HepG2 (cell line): Measurements from ENCODE around the gene CHADL. TPM values are rescaled to one million over a fixed set of nuclear protein-coding genes. Genes with fewer than 3 reads are reported as not detected.

Experiments used
- ATAC-seq: fragments of 200-7000 bp; cut with Tn5 transposase; 3 replicates; pipeline ENCODE4 v1.9.1; 2020; ENCODE audit warnings: mild to moderate bottlenecking, moderate library complexity
- BruUV-seq: library from RNA; stranded (reverse); fragments of 400-500 nt; replicated peaks from 2 replicates; lab custom pipeline; 2021; lab: Mats Ljungman, UMichigan
- CTCF ChIA-PET: fragments of 300-600 bp; formaldehyde crosslinking; extraction: SDS; loops from one replicate; lab custom pipeline; 2021; ENCODE audit warnings: low total read pairs, inconsistent platforms, low intra/inter-chr PET ratio; lab: Yijun Ruan, JAX
- POLR2A ChIA-PET: fragments of 350-600 bp; sonication (Branson Sonifier 250); formaldehyde crosslinking; loops from one replicate; lab custom pipeline; 2020; ENCODE audit warnings: antibody characterized with exemption, inconsistent platforms; lab: Yijun Ruan, JAX
- DNase-seq: peaks from one replicate; pipeline ENCODE4 v3.0.0-alpha.2; 2015; ENCODE audit warnings: low spot score
- FAIRE-seq: peaks from 3 replicates; lab custom pipeline; 2011; peaks lifted over from hg19 to GRCh38; lab: Jason Lieb, UNC
- H2AFZ ChIP-seq: one replicate; pipeline ENCODE4 v1.6.1; 2011; ENCODE audit warnings: low read length, inconsistent platforms
- H3K27ac ChIP-seq: fragments of 300-600 bp; 3 replicates; pipeline ENCODE4 v1.8.0; 2011; ENCODE audit warnings: mixed run types, mild to moderate bottlenecking, mixed read lengths, low read length, inconsistent platforms; ENCODE audit not compliant: insufficient read depth; ENCODE audit errors: extremely low read length
- H3K27me3 ChIP-seq, 2 experiments: fragments of 200-600 bp in 1 of 2; 2 replicates in 1 of 2; 3 replicates in 1 of 2; pipeline versions ENCODE4 v1.6.0 to v1.8.0; 2011; ENCODE audit warnings: low read length in 2 of 2, mild to moderate bottlenecking in 2 of 2, moderate library complexity in 2 of 2, inconsistent platforms in 1 of 2; ENCODE audit not compliant: insufficient read depth in 2 of 2, control insufficient read depth in 1 of 2
- H3K36me3 ChIP-seq, 2 experiments: fragments of 200-600 bp in 1 of 2; replicated peaks in 1 of 2; 2 replicates in 1 of 2; 3 replicates in 1 of 2; pipeline versions ENCODE4 v1.5.1 to v1.8.0; 2011; ENCODE audit warnings: low read length in 2 of 2, inconsistent platforms in 1 of 2; ENCODE audit not compliant: insufficient read depth in 2 of 2, control insufficient read depth in 1 of 2
- H3K4me1 ChIP-seq: 2 replicates; pipeline ENCODE4 v1.5.1; 2012; ENCODE audit warnings: low read length, inconsistent platforms; ENCODE audit not compliant: insufficient read depth
- H3K4me2 ChIP-seq: 2 replicates; pipeline ENCODE4 v1.6.0; 2011; ENCODE audit warnings: low read depth, low read length, inconsistent platforms
- H3K4me3 ChIP-seq, 3 experiments: fragments of 200-600 bp in 1 of 3; sonication (generic), shearing (Covaris generic) in 1 of 3; replicated peaks in 1 of 3; 2 replicates each; pipeline ENCODE4 v1.5.1; 2011 to 2016; ENCODE audit warnings: low read length in 3 of 3, inconsistent platforms in 2 of 3, low read depth in 2 of 3, mild to moderate bottlenecking in 2 of 3, control low read depth in 1 of 3, mixed read lengths in 1 of 3; ENCODE audit not compliant: insufficient read depth in 1 of 3
- H3K79me2 ChIP-seq: one replicate; pipeline ENCODE4 v1.6.1; 2011; ENCODE audit warnings: low read length, inconsistent platforms; ENCODE audit not compliant: insufficient read depth
- H3K9ac ChIP-seq: 2 replicates; pipeline ENCODE4 v1.6.0; 2011; ENCODE audit warnings: mild to moderate bottlenecking, low read depth, low read length, inconsistent platforms; ENCODE audit not compliant: insufficient read depth
- H3K9me3 ChIP-seq: 2 replicates; pipeline ENCODE4 v1.5.1; 2012; ENCODE audit warnings: mild to moderate bottlenecking, low read length
- H4K20me1 ChIP-seq: 2 replicates; pipeline ENCODE4 v1.6.0; 2011; ENCODE audit warnings: inconsistent platforms, mild to moderate bottlenecking, low read length, moderate library complexity; ENCODE audit not compliant: insufficient read depth
- JDP2 ChIP-seq: sonication (generic); formaldehyde crosslinking; IDR thresholded peaks from 2 replicates; pipeline ENCODE4 v1.8.1; 2022; ENCODE audit warnings: missing genetic modification reagents, borderline replicate concordance
- KLF9 ChIP-seq: IDR thresholded peaks from 2 replicates; pipeline ENCODE4 v1.6.1; 2016; ENCODE audit warnings: low read depth
- ZNF20 ChIP-seq: sonication (generic); formaldehyde crosslinking; IDR thresholded peaks from 2 replicates; pipeline ENCODE4 v1.4.0; 2020; ENCODE audit warnings: mild to moderate bottlenecking, moderate library complexity, missing genetic modification reagents
- ZSCAN9 ChIP-seq: IDR thresholded peaks from 2 replicates; pipeline ENCODE4 v1.6.1; 2016; ENCODE audit warnings: borderline replicate concordance
- WGBS: methylation state at CpG from one replicate; pipeline ENCODE4 v1.1.6; 2017; ENCODE audit warnings: low lambda C conversion rate; 5-methylcytosine and 5-hydroxymethylcytosine counted together
- in situ Hi-C: cut with HindIII; loops from 2 replicates; pipeline ENCODE4 v1.10.0; 2017; ENCODE audit warnings: low pct_unique_long_range_greater_than_20kb; ENCODE audit not compliant: extremely low pct_ligation_motif_present
- intact Hi-C: fragments of 100-400 bp; cut with micrococcal nuclease; formaldehyde crosslinking; loops from one replicate; pipeline ENCODE4 v1.10.0; 2022; ENCODE audit not compliant: unreplicated experiment
- polyA plus RNA-seq, 8 experiments: library from polyadenylated mRNA; depleted of rRNA in 3 of 8; stranded (reverse) in 7 of 8; unstranded in 1 of 8; fragments of >200 nt; fragmentation: Illumina TruSeq in 4 of 8; extraction: Trizol in 4 of 8; gene quantifications; 2 replicates each; pipeline versions ENCODE4 v1.2.1 to v1.2.3, GENCODE V29; 2011 to 2016; ENCODE audit warnings: low read depth in 4 of 8, missing spikeins in 1 of 8, mixed read lengths in 1 of 8; ENCODE audit not compliant: insufficient read depth in 1 of 8
- total RNA-seq, 5 experiments: library from RNA; depleted of rRNA; stranded (reverse); fragments of >200 nt; fragmentation: Illumina TruSeq; extraction: Trizol; gene quantifications; 2 replicates each; pipeline ENCODE4 v1.2.3, GENCODE V29; 2016; ENCODE audit warnings: low read depth in 1 of 5
- TF ChIP-seq, protein P1 (sequence below): fragments of 450-650 bp; IDR thresholded peaks from 2 replicates; pipeline ENCODE4 v1.6.1; 2017; ENCODE audit warnings: mild to moderate bottlenecking
- TF ChIP-seq, protein P2 (sequence below): sonication (generic); formaldehyde crosslinking; IDR thresholded peaks from 2 replicates; pipeline ENCODE4 v1.5.1; 2020; ENCODE audit warnings: missing genetic modification reagents, mild to moderate bottlenecking, borderline replicate concordance
- TF ChIP-seq, protein P3 (sequence below), 2 experiments: IDR thresholded peaks; 2 replicates each; pipeline ENCODE4 v1.6.1; 2011 to 2012; ENCODE audit warnings: low read length in 2 of 2, borderline replicate concordance in 1 of 2, low read depth in 1 of 2, mild to moderate bottlenecking in 1 of 2, moderate library complexity in 1 of 2
- TF ChIP-seq, protein P4 (sequence below): sonication (generic); formaldehyde crosslinking; IDR thresholded peaks from 2 replicates; pipeline ENCODE4 v1.4.0; 2020; ENCODE audit warnings: mild to moderate bottlenecking, missing genetic modification reagents

Gene CHADL
- total and polyA plus RNA-seq, 2 of the 13 experiments (the other 11 are each of a cell fraction or from before 2014, with no cell fraction given), result 2.8 to 8.1 TPM

DNA sequence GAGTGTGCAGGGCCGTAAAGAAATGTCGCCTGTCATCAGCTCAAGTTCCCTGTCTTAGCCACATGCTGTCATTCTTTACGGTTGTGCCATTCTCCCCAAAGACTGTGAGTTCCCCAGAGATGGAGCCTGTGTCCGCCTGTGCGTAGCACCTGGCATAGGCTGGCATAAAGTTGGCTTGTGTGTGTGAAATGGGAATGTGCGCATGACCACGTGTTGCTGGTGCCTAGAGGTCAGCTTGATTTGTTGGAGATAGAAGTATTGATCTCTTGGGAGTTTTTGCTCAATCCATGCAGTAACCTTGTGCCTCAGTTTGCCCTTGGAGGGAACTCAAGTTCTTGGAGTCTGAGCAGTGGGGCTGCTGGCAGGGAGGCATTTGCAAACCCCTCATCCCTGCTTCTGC is 9.4 kb downstream of the CHADL start:
- H3K4me1 ChIP-seq, result peaks cover 16% of the 10 kb centered on the region
- H3K27ac ChIP-seq, result no peak overlapping the region
- DNase-seq (no peak), ATAC-seq (no peak), FAIRE-seq (no peak)
- no peaks in the 10 kb centered on the region for H4K20me1 ChIP-seq
- H3K36me3 ChIP-seq, result peaks cover 8 to 14% of the 10 kb centered on the region in 2 experiments; a peak in 2 of 5 replicates
- 98% methylated on average over 5 of the region's 7 CpGs for WGBS
- no peaks in the 10 kb centered on the region for H3K27me3 ChIP-seq
- no peaks in the 10 kb centered on the region for H3K9me3 ChIP-seq
- ChIA-PET CTCF (no interaction called here), POLR2A (no interaction called here)
- H3K4me2 ChIP-seq, result no peak overlapping the region
- intact Hi-C loops (no loop called here), in situ Hi-C loops (no loop called here)
- BruUV-seq, result no TSS peak
- H3K4me3 ChIP-seq, result no peak overlapping the region
- no peak overlapping the region for H2AFZ ChIP-seq
- no peaks in the 10 kb centered on the region for H3K79me2 ChIP-seq
- no peak overlapping the region for H3K9ac ChIP-seq
- no peak for TF ChIP-seq JDP2
- TF ChIP-seq, protein P1, sequence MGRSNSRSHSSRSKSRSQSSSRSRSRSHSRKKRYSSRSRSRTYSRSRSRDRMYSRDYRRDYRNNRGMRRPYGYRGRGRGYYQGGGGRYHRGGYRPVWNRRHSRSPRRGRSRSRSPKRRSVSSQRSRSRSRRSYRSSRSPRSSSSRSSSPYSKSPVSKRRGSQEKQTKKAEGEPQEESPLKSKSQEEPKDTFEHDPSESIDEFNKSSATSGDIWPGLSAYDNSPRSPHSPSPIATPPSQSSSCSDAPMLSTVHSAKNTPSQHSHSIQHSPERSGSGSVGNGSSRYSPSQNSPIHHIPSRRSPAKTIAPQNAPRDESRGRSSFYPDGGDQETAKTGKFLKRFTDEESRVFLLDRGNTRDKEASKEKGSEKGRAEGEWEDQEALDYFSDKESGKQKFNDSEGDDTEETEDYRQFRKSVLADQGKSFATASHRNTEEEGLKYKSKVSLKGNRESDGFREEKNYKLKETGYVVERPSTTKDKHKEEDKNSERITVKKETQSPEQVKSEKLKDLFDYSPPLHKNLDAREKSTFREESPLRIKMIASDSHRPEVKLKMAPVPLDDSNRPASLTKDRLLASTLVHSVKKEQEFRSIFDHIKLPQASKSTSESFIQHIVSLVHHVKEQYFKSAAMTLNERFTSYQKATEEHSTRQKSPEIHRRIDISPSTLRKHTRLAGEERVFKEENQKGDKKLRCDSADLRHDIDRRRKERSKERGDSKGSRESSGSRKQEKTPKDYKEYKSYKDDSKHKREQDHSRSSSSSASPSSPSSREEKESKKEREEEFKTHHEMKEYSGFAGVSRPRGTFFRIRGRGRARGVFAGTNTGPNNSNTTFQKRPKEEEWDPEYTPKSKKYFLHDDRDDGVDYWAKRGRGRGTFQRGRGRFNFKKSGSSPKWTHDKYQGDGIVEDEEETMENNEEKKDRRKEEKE, result no peak
- TF ChIP-seq KLF9 (CRISPR knock-in tag), result no peak
- no peak for TF ChIP-seq ZSCAN9

DNA sequence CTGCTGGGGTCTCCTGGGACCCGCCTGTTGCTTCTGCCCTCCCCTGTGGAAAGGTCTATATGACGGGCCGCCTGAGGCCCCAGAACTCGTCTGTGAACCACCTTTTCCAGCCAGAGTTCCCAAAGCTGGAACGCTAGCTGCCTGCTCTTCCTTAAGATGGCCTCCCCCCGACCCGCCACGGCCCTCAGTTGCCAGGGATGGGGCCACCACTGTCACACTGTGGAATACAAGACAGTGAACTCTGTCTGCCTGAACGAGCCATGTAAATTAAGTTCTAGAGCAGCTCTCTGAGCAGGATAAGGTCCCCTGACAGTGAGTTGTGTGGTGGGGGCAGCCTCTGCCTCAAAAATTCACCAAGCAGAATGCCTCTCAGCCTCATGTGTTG is 10.3 kb downstream of the CHADL start:
- CTCF ChIA-PET, result no interaction called here
- 88% methylated on average over 6 of the region's 9 CpGs for WGBS
- TF ChIP-seq, protein P2, sequence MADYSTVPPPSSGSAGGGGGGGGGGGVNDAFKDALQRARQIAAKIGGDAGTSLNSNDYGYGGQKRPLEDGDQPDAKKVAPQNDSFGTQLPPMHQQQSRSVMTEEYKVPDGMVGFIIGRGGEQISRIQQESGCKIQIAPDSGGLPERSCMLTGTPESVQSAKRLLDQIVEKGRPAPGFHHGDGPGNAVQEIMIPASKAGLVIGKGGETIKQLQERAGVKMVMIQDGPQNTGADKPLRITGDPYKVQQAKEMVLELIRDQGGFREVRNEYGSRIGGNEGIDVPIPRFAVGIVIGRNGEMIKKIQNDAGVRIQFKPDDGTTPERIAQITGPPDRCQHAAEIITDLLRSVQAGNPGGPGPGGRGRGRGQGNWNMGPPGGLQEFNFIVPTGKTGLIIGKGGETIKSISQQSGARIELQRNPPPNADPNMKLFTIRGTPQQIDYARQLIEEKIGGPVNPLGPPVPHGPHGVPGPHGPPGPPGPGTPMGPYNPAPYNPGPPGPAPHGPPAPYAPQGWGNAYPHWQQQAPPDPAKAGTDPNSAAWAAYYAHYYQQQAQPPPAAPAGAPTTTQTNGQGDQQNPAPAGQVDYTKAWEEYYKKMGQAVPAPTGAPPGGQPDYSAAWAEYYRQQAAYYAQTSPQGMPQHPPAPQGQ, result no peak
- TF ChIP-seq, protein P3, sequence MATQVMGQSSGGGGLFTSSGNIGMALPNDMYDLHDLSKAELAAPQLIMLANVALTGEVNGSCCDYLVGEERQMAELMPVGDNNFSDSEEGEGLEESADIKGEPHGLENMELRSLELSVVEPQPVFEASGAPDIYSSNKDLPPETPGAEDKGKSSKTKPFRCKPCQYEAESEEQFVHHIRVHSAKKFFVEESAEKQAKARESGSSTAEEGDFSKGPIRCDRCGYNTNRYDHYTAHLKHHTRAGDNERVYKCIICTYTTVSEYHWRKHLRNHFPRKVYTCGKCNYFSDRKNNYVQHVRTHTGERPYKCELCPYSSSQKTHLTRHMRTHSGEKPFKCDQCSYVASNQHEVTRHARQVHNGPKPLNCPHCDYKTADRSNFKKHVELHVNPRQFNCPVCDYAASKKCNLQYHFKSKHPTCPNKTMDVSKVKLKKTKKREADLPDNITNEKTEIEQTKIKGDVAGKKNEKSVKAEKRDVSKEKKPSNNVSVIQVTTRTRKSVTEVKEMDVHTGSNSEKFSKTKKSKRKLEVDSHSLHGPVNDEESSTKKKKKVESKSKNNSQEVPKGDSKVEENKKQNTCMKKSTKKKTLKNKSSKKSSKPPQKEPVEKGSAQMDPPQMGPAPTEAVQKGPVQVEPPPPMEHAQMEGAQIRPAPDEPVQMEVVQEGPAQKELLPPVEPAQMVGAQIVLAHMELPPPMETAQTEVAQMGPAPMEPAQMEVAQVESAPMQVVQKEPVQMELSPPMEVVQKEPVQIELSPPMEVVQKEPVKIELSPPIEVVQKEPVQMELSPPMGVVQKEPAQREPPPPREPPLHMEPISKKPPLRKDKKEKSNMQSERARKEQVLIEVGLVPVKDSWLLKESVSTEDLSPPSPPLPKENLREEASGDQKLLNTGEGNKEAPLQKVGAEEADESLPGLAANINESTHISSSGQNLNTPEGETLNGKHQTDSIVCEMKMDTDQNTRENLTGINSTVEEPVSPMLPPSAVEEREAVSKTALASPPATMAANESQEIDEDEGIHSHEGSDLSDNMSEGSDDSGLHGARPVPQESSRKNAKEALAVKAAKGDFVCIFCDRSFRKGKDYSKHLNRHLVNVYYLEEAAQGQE (IDR thresholded peaks at IDR 0.05; ENCODE audit: borderline replicate concordance in 1 of 2, low read depth in 1 of 2, low read length in 2 of 2), result no peak
- TF ChIP-seq, protein P4, sequence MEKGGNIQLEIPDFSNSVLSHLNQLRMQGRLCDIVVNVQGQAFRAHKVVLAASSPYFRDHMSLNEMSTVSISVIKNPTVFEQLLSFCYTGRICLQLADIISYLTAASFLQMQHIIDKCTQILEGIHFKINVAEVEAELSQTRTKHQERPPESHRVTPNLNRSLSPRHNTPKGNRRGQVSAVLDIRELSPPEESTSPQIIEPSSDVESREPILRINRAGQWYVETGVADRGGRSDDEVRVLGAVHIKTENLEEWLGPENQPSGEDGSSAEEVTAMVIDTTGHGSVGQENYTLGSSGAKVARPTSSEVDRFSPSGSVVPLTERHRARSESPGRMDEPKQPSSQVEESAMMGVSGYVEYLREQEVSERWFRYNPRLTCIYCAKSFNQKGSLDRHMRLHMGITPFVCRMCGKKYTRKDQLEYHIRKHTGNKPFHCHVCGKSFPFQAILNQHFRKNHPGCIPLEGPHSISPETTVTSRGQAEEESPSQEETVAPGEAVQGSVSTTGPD, result no peak
- TF ChIP-seq KLF9 (CRISPR knock-in tag), result no peak
- TF ChIP-seq ZNF20, result no peak

More for the DNA sequence above, 10.3 kb downstream of the CHADL start:
- POLR2A ChIA-PET, result no interaction called here
- FAIRE-seq (no peak), DNase-seq (no peak), ATAC-seq (no peak)
- H4K20me1 ChIP-seq, result no peaks in the 10 kb centered on the region
- H3K9ac ChIP-seq, result no peak overlapping the region
- H3K79me2 ChIP-seq, result no peaks in the 10 kb centered on the region
- no peak overlapping the region for H3K4me2 ChIP-seq
- H2AFZ ChIP-seq, result no peak overlapping the region
- no peaks in the 10 kb centered on the region for H3K9me3 ChIP-seq
- H3K4me1 ChIP-seq, result peaks cover 10% of the 10 kb centered on the region
- no peaks in the 10 kb centered on the region for H3K27me3 ChIP-seq
- intact Hi-C loops (no loop called here), in situ Hi-C loops (no loop called here)
- no peak overlapping the region for H3K27ac ChIP-seq
- H3K4me3 ChIP-seq, result no peak overlapping the region
- no TSS peak for BruUV-seq
- H3K36me3 ChIP-seq, result peaks cover 13 to 15% of the 10 kb centered on the region in 2 experiments; a peak in 3 of 5 replicates
